HFF-Myc (cell line): ENCODE results near the gene LRRC7.

ENCODE experiments used
- DNase-seq: peaks from one replicate; pipeline ENCODE4 v3.0.0-alpha.2; 2011; ENCODE audit warnings: low read depth; ENCODE audit errors: extremely low read depth
- H3K4me3 ChIP-seq: replicated peaks from 2 replicates; pipeline ENCODE4 v1.5.1; 2011; ENCODE audit warnings: low read depth, mild to moderate bottlenecking, control low read depth, low read length
- TF ChIP-seq, protein P1 (sequence below): IDR thresholded peaks from 2 replicates; pipeline ENCODE4 v1.5.1; 2012; ENCODE audit warnings: mild to moderate bottlenecking, low read depth, low read length, control low read depth; ENCODE audit errors: missing control alignments

LRRC7 gene

DNA sequence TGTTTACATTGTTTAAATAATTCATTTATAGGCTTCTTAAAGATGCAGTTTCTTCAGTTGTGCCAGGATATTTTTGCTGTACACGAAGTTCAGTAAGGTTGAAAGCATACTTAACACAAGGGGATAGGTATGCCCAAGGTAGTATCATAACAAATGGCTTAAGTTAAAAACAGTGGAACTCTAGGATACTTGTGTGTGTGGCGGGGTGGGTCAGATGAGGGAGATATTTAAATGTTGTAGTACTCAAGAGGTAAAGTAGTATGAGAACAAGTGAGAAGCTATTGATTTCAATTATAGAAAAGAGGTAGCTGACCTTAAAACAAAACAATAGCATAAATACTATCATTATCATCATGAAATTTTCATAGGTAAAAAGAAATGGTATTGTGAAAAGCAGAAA, 6.2 kb downstream of the LRRC7 start:
- TF ChIP-seq, protein P1, sequence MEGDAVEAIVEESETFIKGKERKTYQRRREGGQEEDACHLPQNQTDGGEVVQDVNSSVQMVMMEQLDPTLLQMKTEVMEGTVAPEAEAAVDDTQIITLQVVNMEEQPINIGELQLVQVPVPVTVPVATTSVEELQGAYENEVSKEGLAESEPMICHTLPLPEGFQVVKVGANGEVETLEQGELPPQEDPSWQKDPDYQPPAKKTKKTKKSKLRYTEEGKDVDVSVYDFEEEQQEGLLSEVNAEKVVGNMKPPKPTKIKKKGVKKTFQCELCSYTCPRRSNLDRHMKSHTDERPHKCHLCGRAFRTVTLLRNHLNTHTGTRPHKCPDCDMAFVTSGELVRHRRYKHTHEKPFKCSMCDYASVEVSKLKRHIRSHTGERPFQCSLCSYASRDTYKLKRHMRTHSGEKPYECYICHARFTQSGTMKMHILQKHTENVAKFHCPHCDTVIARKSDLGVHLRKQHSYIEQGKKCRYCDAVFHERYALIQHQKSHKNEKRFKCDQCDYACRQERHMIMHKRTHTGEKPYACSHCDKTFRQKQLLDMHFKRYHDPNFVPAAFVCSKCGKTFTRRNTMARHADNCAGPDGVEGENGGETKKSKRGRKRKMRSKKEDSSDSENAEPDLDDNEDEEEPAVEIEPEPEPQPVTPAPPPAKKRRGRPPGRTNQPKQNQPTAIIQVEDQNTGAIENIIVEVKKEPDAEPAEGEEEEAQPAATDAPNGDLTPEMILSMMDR = no peak
- no peak overlapping the region for H3K4me3 ChIP-seq
- DNase-seq = no peak

- TF ChIP-seq, protein P1 = no peak
- DNase-seq = no peak
- H3K4me3 ChIP-seq = no peak overlapping the region
Measured at GRCh38 chr1:69585666-69586065, 17.9 kb downstream of the LRRC7 start.

DNA sequence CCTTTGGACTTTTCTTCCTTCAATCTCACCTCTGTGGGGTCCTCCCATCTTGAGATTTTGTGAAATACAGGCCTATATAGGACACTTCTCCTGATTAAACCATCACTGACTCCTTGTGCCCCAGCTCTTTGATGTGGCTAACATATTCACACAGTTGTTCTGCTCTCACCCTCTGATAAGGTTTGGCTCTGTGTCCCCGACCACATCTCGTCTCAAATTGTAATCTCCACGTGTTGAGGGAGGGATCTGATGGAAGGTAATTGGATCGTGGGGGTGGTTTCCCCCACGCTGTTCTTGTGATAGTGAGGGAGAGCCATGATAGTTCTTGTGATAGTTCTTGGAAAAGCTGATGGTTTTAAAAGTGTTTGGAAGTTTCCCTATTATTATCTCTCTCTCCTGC, 19.7 kb downstream of the LRRC7 start:
- no peak for DNase-seq
- no peak overlapping the region for H3K4me3 ChIP-seq
- TF ChIP-seq, protein P1 = no peak

- no peak for DNase-seq
- no peak overlapping the region for H3K4me3 ChIP-seq
- TF ChIP-seq, protein P1 = no peak
Measured at GRCh38 chr1:69589799-69590198, 22.1 kb downstream of the LRRC7 start.

DNA sequence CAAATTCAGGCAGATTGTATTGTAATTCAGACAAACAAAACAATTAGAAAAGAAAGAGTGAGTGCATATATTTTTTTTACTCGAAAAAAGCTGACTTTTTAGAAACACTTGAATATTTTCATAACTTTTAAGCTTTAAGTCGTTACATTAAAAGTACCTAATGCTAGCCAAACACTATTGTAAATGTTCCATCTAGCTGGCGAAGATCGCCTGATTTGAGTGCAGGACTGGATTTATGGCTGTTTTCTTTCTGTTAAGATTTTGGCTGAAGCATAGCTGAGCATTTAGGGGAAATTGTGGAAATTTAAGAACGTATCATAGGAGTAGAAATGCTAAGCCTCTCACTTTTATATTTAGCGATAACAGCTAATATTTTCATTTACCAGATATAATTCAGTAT, 24.6 kb downstream of the LRRC7 start:
- no peak overlapping the region for H3K4me3 ChIP-seq
- no peak for DNase-seq
- TF ChIP-seq, protein P1 = no peak

DNA sequence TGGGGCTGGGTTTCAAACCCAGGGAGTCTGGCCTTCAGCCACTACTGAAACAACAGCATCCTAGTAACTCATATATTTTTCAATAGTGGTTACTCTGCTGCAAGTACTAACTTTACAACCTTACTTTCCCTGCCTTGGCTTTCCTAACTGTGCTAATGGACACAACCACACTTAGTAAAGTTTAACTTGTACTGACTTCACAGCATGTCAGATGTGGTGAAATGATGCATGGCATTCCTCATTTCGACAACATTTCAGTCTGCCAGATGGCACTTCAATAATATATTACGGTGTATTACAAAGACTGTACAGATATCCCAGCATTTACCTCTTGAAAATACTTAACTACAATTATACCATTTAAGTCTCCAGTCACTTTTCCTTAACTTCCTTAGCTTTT, 27.8 kb downstream of the LRRC7 start:
- H3K4me3 ChIP-seq = no peak overlapping the region
- TF ChIP-seq, protein P1 = no peak
- no peak for DNase-seq

- TF ChIP-seq, protein P1 = no peak
- no peak overlapping the region for H3K4me3 ChIP-seq
- no peak for DNase-seq
Measured at GRCh38 chr1:69611316-69611715, 43.6 kb downstream of the LRRC7 start.
